Vagina (tissue), 2 donors: Measurements from ENCODE around the gene CDC27. TPM values are rescaled to one million over a fixed set of nuclear protein-coding genes. Genes with fewer than 3 reads are reported as not detected.
"Not testable (repeated sequence)": the region's sequence is repeated elsewhere in the genome, so short reads cannot be mapped to it uniquely, and the experiment has no call there.

ENCODE experiments used
- DNase-seq, 2 donors: peaks; one replicate each; pipeline ENCODE4 v3.0.0-alpha.2; 2017; ENCODE audit errors: extremely low spot score in 2 of 2
- H3K27ac ChIP-seq: fragments of 200-600 bp; sonication (generic); one replicate; pipeline ENCODE4 v1.5.1; 2019
- H3K27me3 ChIP-seq: fragments of 200-600 bp; sonication (generic); one replicate; pipeline ENCODE4 v1.5.1; 2019
- H3K36me3 ChIP-seq, 2 donors: fragments of 200-600 bp; sonication (generic); one replicate each; pipeline ENCODE4 v1.5.1; 2017 to 2019
- H3K4me1 ChIP-seq: fragments of 200-600 bp; sonication (generic); one replicate; pipeline ENCODE4 v1.5.1; 2019
- H3K4me3 ChIP-seq, 2 donors: fragments of 200-600 bp; sonication (generic); 1 replicate in 1 of 2; 2 replicates in 1 of 2; pipeline ENCODE4 v1.5.1; 2016 to 2019
- H3K9me3 ChIP-seq: fragments of 200-600 bp; sonication (generic); one replicate; pipeline ENCODE4 v1.5.1; 2019
- CTCF ChIP-seq, 3 experiments: fragments of 450-650 bp in 2 of 3; fragments of 200-600 bp in 1 of 3; sonication (generic) in 1 of 3; IDR thresholded peaks; one replicate each; pipeline ENCODE4 v1.5.1; 2017 to 2019; ENCODE audit warnings: antibody characterized with exemption in 3 of 3, mild to moderate bottlenecking in 2 of 3, moderate library complexity in 2 of 3
- POLR2A ChIP-seq, 2 donors: fragments of 450-650 bp; IDR thresholded peaks; one replicate each; pipeline ENCODE4 v1.6.1; 2017; ENCODE audit warnings: antibody characterized with exemption in 2 of 2, mild to moderate bottlenecking in 2 of 2, moderate library complexity in 2 of 2
- POLR2AphosphoS5 ChIP-seq, 2 donors: sonication (generic); formaldehyde crosslinking; IDR thresholded peaks; one replicate each; pipeline ENCODE4 v1.9.0; 2017; ENCODE audit warnings: antibody characterized with exemption in 2 of 2, mild to moderate bottlenecking in 2 of 2, low read depth in 1 of 2; ENCODE audit not compliant: insufficient read depth in 1 of 2
- intact Hi-C: fragments of 100-400 bp; cut with DNase I; formaldehyde crosslinking; loops from one replicate; pipeline ENCODE4 v1.15.1; 2023
- total RNA-seq: library from RNA; depleted of rRNA; stranded (reverse); fragments of >200 nt; gene quantifications from one replicate; pipeline ENCODE4 v1.2.3, GENCODE V29; 2016

The CDC27 gene
- total RNA-seq, 1 donor from 2014 or later: 91.1 TPM

- Histone ChIP-seq H3K36me3 (no peaks in the 10 kb centered on the region), H3K27me3 (no peaks in the 10 kb centered on the region), H3K9me3 (no peaks in the 10 kb centered on the region), H3K4me3 (no peak overlapping the region), H3K27ac (no peak overlapping the region), H3K4me1 (peaks cover 21% of the 10 kb centered on the region)
- no peak for TF ChIP-seq CTCF (IDR thresholded peaks at IDR 0.05)
- TF ChIP-seq POLR2AphosphoS5 (IDR thresholded peaks at IDR 0.05; ENCODE audit: insufficient read depth in 1 of 2, low read depth in 1 of 2): no peak
- TF ChIP-seq POLR2A (IDR thresholded peaks at IDR 0.05): no peak
- intact Hi-C loops: no loop called here
- no peak for DNase-seq
These were observed 31.5 kb upstream of the CDC27 start for GRCh38 chr17:47220531-47220999.

DNA sequence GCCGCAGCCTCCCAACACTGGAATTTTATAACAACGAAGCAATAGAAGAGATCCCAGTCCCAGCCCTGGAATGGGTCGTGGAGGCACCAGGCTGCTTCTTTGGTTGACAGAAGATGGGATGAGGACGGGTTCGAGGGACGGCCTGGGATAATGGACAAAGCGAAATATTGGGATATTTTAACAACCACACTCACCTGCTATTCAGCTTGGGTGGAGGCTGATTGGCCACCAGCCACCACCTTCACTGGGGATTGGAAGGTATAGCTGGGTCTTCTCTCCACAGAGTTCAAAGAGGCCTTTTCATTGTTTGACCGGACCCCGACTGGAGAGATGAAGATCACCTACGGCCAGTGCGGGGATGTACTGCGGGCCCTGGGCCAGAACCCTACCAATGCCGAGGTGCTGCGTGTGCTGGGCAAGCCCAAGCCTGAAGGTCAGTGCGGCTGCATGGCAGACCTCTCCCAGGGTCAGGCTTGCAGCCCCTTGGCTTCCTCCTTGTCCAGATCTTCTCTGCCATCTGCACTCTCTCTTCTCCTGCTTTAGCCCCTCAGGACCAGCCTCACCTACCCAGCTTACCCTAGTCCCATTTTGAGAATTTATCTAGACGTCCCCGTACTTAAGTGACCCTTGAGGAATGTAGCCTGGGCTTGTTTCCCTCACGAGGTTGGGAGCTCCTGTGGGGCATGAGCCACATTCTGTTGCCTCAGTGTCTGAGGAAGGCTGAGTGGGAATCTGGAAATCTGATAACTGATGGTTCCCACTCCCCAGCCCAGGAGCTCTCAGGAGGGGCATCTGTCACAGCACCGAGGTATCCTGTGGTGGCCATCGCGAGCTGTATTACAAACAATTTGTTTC lies 30.8 kb upstream of the CDC27 start:
- intact Hi-C loops: no loop called here
- no peak overlapping the region for H3K27ac ChIP-seq
- H3K4me3 ChIP-seq: no peak overlapping the region
- H3K36me3 ChIP-seq: no peaks in the 10 kb centered on the region
- DNase-seq: no peak
- H3K27me3 ChIP-seq: no peaks in the 10 kb centered on the region
- no peak for TF ChIP-seq POLR2AphosphoS5 (IDR thresholded peaks at IDR 0.05; ENCODE audit: insufficient read depth in 1 of 2, low read depth in 1 of 2)
- no peak for TF ChIP-seq POLR2A (IDR thresholded peaks at IDR 0.05)
- no peak for TF ChIP-seq CTCF (IDR thresholded peaks at IDR 0.05)
- no peaks in the 10 kb centered on the region for H3K9me3 ChIP-seq
- H3K4me1 ChIP-seq: peaks cover 14% of the 10 kb centered on the region

GRCh38 chr17:47218896-47219430 lies 29.9 kb upstream of the CDC27 start:
- H3K36me3 ChIP-seq: no peaks in the 10 kb centered on the region
- TF ChIP-seq POLR2A (IDR thresholded peaks at IDR 0.05) (no peak), POLR2AphosphoS5 (IDR thresholded peaks at IDR 0.05; ENCODE audit: insufficient read depth in 1 of 2, low read depth in 1 of 2) (no peak), CTCF (IDR thresholded peaks at IDR 0.05) (no peak)
- peaks cover 6% of the 10 kb centered on the region for H3K4me1 ChIP-seq
- intact Hi-C loops: no loop called here
- no peak overlapping the region for H3K27ac ChIP-seq
- no peaks in the 10 kb centered on the region for H3K27me3 ChIP-seq
- no peaks in the 10 kb centered on the region for H3K9me3 ChIP-seq
- no peak overlapping the region for H3K4me3 ChIP-seq
- no peak for DNase-seq

GRCh38 chr17:47217279-47217678 lies 28.2 kb upstream of the CDC27 start:
- H3K4me1 ChIP-seq, H3K27me3 ChIP-seq: not testable (repeated sequence)

DNA sequence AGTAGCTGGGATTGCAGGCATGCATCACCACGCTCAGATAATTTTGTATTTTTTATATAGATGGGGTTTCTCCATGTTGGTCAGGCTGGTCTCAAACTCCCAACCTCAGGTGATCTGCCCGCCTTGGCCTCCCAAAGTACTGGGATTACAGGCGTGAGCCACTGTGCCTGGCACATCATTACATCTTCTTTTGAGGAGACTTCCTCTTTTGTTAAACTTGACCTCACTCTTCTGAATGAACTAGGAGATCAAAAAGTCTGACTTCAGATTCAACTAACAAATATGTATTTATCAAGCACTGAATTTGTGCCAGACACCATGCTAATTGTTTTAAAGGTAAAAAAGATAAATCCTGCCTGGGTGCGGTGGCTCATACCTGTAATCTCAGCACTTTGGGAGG lies 27.7 kb upstream of the CDC27 start:
- H3K4me3 ChIP-seq, H3K36me3 ChIP-seq, H3K27ac ChIP-seq, DNase-seq, H3K9me3 ChIP-seq, H3K27me3 ChIP-seq, H3K4me1 ChIP-seq, intact Hi-C loops: not testable (repeated sequence)

More at GRCh38 chr17:47217279-47217678, 28.2 kb upstream of the CDC27 start:
- DNase-seq, H3K27ac ChIP-seq, H3K9me3 ChIP-seq, H3K4me3 ChIP-seq, intact Hi-C loops, H3K36me3 ChIP-seq: not testable (repeated sequence)

GRCh38 chr17:47214931-47215330 lies 25.8 kb upstream of the CDC27 start:
- Histone ChIP-seq H3K36me3 (no peaks in the 10 kb centered on the region), H3K27me3 (no peaks in the 10 kb centered on the region), H3K4me1 (no peaks in the 10 kb centered on the region), H3K4me3 (no peak overlapping the region), H3K9me3 (no peaks in the 10 kb centered on the region), H3K27ac (no peak overlapping the region)
- DNase-seq: no peak
- intact Hi-C loops: no loop called here
- TF ChIP-seq CTCF (IDR thresholded peaks at IDR 0.05): no peak
- TF ChIP-seq POLR2A (IDR thresholded peaks at IDR 0.05): no peak
- TF ChIP-seq POLR2AphosphoS5 (IDR thresholded peaks at IDR 0.05; ENCODE audit: insufficient read depth in 1 of 2, low read depth in 1 of 2): no peak
